PC-3 (cell line): ENCODE measurements around the gene YY1.

ENCODE experiments used
- CTCF ChIP-seq: fragments of 300-600 bp; sonication (generic); conservative IDR thresholded peaks from 2 replicates; pipeline ENCODE4 v1.5.1; 2017; ENCODE audit warnings: antibody characterized with exemption, low read depth, mild to moderate bottlenecking, low read length
- EZH2 ChIP-seq: fragments of 300-600 bp; sonication (generic); IDR thresholded peaks from one replicate; pipeline ENCODE4 v1.6.1; 2017; ENCODE audit warnings: antibody characterized with exemption, mild to moderate bottlenecking, low read length; ENCODE audit not compliant: unreplicated experiment
- EZH2phosphoT487 ChIP-seq: fragments of 300-600 bp; sonication (generic); IDR thresholded peaks from 2 replicates; pipeline ENCODE4 v1.6.1; 2018; ENCODE audit warnings: mild to moderate bottlenecking, antibody characterized with exemption, low read length, borderline replicate concordance

GRCh38 chr14:100237735-100238418, 1.1 kb upstream of the YY1 start:
- TF ChIP-seq CTCF, result no peak
- TF ChIP-seq EZH2phosphoT487, result no peak
- no peak for TF ChIP-seq EZH2
